RWPE2 (cell line): Measurements from ENCODE around the gene STX10.

Source experiments
- ATAC-seq: fragments of 200-7000 bp; cut with Tn5 transposase; 3 replicates; pipeline ENCODE4 v1.9.1; 2021; ENCODE audit warnings: low read depth
- DNase-seq: peaks from one replicate; pipeline ENCODE4 v3.0.0-alpha.2; 2020; ENCODE audit warnings: low spot score
- H3K27ac ChIP-seq: fragments of 450-650 bp; 2 replicates; pipeline ENCODE4 v1.5.1; 2017; ENCODE audit warnings: mild to moderate bottlenecking; ENCODE audit not compliant: poor library complexity, severe bottlenecking
- H3K27me3 ChIP-seq: fragments of 250-450 bp; sonication (Bioruptor Pico); 2 replicates; pipeline ENCODE4 v1.5.1; 2021; ENCODE audit warnings: mild to moderate bottlenecking, moderate library complexity; ENCODE audit not compliant: insufficient read depth, poor library complexity, severe bottlenecking
- H3K36me3 ChIP-seq: fragments of 250-450 bp; sonication (Bioruptor Pico); 2 replicates; pipeline ENCODE4 v1.5.1; 2020; ENCODE audit warnings: low read depth, mild to moderate bottlenecking, moderate library complexity
- H3K4me1 ChIP-seq: fragments of 250-450 bp; sonication (Bioruptor Pico); 2 replicates; pipeline ENCODE4 v1.5.1; 2021; ENCODE audit warnings: mild to moderate bottlenecking, moderate library complexity; ENCODE audit not compliant: insufficient read depth, poor library complexity, severe bottlenecking
- H3K4me3 ChIP-seq: fragments of 250-450 bp; sonication (Bioruptor Pico); 2 replicates; pipeline ENCODE4 v1.5.1; 2021; ENCODE audit warnings: mild to moderate bottlenecking, moderate library complexity; ENCODE audit not compliant: severe bottlenecking
- H3K9me3 ChIP-seq: fragments of 250-450 bp; sonication (Bioruptor Pico); 2 replicates; pipeline ENCODE4 v1.5.1; 2021; ENCODE audit warnings: mild to moderate bottlenecking, moderate library complexity; ENCODE audit not compliant: severe bottlenecking
- TF ChIP-seq, protein P1 (sequence below): fragments of 450-650 bp; IDR thresholded peaks from one replicate; pipeline ENCODE4 v1.5.1; 2017; ENCODE audit warnings: mild to moderate bottlenecking, moderate library complexity; ENCODE audit not compliant: poor library complexity, severe bottlenecking

Gene STX10, protein sequence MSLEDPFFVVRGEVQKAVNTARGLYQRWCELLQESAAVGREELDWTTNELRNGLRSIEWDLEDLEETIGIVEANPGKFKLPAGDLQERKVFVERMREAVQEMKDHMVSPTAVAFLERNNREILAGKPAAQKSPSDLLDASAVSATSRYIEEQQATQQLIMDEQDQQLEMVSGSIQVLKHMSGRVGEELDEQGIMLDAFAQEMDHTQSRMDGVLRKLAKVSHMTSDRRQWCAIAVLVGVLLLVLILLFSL

DNA sequence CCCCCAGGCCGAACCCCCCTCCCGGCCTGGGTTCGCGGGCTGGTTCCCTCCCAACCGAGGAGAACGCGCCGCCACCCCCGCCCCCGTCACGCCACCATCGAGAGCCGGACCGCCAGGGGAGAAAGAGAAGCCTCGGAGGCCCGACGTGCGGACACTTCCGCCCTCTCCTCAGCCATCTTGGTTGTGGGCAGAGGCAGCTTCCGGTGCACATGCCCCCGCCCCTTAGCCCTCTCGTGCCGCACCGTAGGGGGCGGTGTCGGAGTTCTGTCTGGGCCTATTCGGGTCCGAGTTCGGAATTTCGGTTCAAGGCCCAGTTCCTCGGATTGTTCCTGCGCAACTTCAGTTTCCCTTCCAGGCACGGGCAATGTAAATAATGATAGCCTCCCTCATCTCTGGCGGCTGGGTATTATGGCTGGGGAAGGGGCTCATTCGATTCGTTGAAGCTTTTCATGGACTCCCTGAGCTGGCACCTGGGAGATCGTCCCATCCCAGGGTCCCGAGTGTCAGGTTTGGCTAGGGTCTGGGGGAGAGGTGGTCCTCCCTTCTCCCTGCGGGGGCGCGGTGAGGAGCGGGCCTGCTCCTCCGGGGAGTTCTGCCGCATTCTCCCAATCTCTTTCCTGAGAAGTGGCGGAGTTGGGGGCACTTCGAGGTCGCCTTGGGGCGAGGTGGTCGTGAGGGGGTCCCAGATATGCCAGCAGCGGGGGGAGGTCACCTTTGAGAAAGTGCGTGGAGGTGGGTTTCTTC, at the start of gene STX10, which contains the start of gene IER2:
STX10 (minus strand) TSS at position 189 of the 744 bp plus-strand sequence. CDS start 202 bp downstream, outside the sequence.
IER2 (plus strand) TSS at position 225 of the 744 bp plus-strand sequence. CDS start 2,776 bp downstream, outside the sequence.
- Histone ChIP-seq H3K9me3 (no peaks in the 10 kb centered on the region), H3K27ac (peak within 1 kb of the TSS; percentile 92), H3K4me3 (peak within 1 kb of the TSS; percentile 91), H3K36me3 (peaks cover 31% of the 10 kb centered on the region), H3K27me3 (no peaks in the 10 kb centered on the region), H3K4me1 (peaks cover 5% of the 10 kb centered on the region)
- ATAC-seq (peak; percentile 59), DNase-seq (peak; percentile 92)
- TF ChIP-seq, protein P1, sequence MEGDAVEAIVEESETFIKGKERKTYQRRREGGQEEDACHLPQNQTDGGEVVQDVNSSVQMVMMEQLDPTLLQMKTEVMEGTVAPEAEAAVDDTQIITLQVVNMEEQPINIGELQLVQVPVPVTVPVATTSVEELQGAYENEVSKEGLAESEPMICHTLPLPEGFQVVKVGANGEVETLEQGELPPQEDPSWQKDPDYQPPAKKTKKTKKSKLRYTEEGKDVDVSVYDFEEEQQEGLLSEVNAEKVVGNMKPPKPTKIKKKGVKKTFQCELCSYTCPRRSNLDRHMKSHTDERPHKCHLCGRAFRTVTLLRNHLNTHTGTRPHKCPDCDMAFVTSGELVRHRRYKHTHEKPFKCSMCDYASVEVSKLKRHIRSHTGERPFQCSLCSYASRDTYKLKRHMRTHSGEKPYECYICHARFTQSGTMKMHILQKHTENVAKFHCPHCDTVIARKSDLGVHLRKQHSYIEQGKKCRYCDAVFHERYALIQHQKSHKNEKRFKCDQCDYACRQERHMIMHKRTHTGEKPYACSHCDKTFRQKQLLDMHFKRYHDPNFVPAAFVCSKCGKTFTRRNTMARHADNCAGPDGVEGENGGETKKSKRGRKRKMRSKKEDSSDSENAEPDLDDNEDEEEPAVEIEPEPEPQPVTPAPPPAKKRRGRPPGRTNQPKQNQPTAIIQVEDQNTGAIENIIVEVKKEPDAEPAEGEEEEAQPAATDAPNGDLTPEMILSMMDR = peak; percentile 59

DNA sequence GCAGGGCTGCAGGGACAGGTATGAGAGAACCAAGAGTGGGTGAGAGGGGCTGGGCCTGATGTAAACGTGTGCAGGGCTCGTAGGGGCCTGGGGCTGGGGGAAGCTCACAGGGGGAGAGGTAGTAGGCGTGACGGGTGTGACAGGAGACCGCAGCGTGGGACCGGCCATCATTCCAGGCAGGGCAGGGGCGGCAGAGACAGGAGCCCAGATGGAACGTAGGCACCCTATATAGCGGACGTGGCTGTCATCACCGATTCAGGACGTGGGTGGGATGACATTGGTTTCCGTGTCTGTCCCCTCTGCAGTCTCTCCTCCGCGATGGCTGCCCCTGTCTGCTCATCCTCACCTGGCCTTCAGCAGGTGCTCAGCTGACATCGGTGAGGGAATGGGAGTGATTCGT, 48.5 kb upstream of the STX10 start:
- no peak for ATAC-seq
- TF ChIP-seq, protein P1 = no peak

DNA sequence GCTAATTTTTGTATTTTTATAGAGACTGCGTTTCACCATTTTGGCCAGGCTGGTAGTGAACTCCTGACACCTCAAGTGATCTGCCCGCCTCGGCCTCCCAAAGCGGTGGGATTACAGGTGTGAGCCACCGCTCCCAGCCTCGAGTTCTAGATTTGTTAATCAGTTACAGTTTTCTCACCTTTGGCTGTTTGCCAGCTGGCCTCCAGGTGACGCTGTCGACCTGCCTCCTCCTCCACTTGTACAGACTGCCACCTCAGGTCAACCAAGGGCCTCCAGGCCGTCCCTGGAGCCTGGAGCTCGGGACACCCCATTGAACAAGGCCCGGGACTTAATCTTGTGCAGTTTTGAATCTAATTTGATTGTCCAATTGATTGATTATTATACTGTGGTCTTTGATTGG, 45.5 kb upstream of the STX10 start:
- no peak for ATAC-seq
- no peak overlapping the region for H3K4me3 ChIP-seq
- no peaks in the 10 kb centered on the region for H3K4me1 ChIP-seq
- no peak overlapping the region for H3K27ac ChIP-seq
- H3K36me3 ChIP-seq = no peaks in the 10 kb centered on the region
- TF ChIP-seq, protein P1 = no peak
- DNase-seq = no peak
- no peaks in the 10 kb centered on the region for H3K9me3 ChIP-seq
- no peaks in the 10 kb centered on the region for H3K27me3 ChIP-seq

More for the DNA sequence above, 48.5 kb upstream of the STX10 start:
- Histone ChIP-seq H3K27me3 (no peaks in the 10 kb centered on the region), H3K9me3 (no peaks in the 10 kb centered on the region), H3K4me1 (no peaks in the 10 kb centered on the region), H3K27ac (no peak overlapping the region), H3K36me3 (no peaks in the 10 kb centered on the region), H3K4me3 (no peak overlapping the region)
- DNase-seq = no peak

DNA sequence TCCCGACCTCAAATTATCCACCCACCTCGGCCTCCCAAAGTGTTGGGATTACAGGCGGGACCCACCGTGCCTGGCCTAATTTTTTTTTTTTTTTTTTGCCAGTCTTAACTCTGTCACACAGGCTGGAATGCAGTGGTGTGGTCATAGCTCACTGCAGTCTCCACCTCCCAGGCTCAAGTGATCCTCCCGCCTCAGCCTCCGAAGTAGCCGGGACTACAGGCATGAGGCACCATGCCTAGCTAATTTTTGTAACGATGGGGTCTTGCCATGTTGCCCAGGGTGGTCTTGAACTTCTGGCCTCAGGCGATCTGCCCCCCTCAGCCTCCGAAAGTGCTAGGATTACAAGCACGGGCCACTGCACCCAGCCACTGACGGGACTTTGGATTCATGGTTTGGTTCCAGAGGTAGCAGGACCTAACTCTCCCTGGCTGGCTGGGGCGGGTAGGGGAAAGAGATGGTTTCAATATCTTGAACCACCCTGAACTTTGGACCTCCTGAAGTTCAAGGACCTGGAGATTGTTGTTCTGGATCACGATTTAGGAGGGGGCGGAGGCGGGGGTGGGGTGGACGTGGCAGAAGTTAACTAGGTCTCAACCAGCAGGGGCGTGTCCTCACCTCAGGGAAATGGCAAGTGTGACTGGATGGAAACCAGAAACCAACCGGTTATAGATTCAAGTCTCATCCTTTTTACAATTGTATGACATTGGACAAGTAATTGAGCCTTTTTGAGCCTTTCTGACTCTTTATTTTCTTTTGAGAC, 40.8 kb upstream of the STX10 start:
- TF ChIP-seq, protein P1 = no peak
- ATAC-seq = no peak
- Histone ChIP-seq H3K4me1 (no peaks in the 10 kb centered on the region), H3K27ac (no peak overlapping the region), H3K9me3 (no peaks in the 10 kb centered on the region), H3K4me3 (no peak overlapping the region), H3K27me3 (no peaks in the 10 kb centered on the region), H3K36me3 (no peaks in the 10 kb centered on the region)
- DNase-seq = no peak
